22Rv1 (cell line): ENCODE data around the gene MT1X.

Experiments used
- H3K27ac ChIP-seq: fragments of 450-650 bp; 2 replicates; pipeline ENCODE4 v1.5.1; 2017
- ZFX ChIP-seq: fragments of 450-650 bp; IDR thresholded peaks from 2 replicates; pipeline ENCODE4 v1.6.1; 2017; ENCODE audit warnings: antibody characterized with exemption, borderline replicate concordance
- TF ChIP-seq, protein P1 (sequence below): fragments of 450-650 bp; IDR thresholded peaks from 2 replicates; pipeline ENCODE4 v1.5.1; 2017; ENCODE audit warnings: mild to moderate bottlenecking

The MT1X gene

GRCh38 chr16:56722200-56722842 lies 40.1 kb downstream of the MT1X start:
- no peak for TF ChIP-seq ZFX
- TF ChIP-seq, protein P1, sequence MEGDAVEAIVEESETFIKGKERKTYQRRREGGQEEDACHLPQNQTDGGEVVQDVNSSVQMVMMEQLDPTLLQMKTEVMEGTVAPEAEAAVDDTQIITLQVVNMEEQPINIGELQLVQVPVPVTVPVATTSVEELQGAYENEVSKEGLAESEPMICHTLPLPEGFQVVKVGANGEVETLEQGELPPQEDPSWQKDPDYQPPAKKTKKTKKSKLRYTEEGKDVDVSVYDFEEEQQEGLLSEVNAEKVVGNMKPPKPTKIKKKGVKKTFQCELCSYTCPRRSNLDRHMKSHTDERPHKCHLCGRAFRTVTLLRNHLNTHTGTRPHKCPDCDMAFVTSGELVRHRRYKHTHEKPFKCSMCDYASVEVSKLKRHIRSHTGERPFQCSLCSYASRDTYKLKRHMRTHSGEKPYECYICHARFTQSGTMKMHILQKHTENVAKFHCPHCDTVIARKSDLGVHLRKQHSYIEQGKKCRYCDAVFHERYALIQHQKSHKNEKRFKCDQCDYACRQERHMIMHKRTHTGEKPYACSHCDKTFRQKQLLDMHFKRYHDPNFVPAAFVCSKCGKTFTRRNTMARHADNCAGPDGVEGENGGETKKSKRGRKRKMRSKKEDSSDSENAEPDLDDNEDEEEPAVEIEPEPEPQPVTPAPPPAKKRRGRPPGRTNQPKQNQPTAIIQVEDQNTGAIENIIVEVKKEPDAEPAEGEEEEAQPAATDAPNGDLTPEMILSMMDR = no peak
- no peak overlapping the region for H3K27ac ChIP-seq

DNA sequence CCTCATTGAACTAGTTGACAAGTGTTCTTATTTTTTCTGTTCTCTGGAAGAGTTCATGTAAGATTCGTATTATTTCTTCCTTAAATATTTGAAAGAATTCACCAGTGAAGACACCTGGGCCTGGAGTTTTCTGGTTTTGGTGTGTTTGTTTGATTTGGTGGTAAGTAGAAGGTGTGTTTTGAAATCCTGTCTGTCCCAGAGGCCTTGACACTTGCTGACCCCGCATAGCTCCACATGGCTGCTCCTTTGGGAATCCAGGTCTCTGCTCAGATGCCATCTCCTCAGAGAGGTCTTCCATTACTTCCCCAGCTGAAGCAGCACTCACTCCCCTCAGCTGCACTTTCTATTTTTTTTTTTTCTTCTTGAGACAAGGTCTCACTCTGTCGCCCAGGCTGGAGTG lies 41.9 kb downstream of the MT1X start:
- TF ChIP-seq, protein P1 = no peak
- TF ChIP-seq ZFX = no peak

DNA sequence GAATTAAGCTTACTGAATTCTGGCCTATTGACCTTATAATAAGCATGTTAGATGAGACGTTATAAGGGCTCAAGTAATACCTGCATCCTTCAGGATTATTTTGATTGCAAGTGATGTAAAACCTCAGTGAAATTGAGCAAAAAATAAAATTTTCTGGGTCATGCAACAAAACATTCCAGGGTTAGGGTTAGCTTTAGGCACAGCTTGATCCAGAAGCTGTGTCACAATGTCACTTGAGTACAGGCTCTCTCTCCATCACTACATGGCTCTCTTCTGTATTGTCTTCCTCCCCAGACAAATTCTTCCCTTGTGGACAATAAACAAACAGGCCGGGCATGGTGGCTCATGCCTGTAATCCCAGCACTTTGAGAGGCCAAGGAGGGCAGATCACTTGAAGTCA lies 44.0 kb downstream of the MT1X start:
- no peak overlapping the region for H3K27ac ChIP-seq
- TF ChIP-seq, protein P1 = no peak
- TF ChIP-seq ZFX = no peak

More for the DNA sequence above, 41.9 kb downstream of the MT1X start:
- H3K27ac ChIP-seq = no peak overlapping the region

DNA sequence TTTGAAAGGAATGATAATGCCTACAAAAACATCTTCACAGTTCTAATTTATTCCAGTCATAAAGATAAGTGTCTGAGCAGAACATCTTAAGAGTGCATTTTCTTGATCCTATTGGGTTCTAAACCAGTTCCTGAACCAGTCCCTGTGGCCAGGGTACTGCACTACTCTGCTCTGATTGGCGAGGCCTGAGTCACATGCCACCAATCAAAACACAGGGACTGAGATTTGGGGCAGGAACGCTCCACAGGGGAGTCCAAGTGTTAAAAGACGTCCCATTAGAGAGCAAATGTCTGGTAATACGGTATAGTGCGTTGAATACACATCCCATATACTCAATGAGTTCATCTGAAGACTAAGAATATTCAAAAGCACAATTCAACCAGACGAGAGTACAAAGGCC lies 44.7 kb downstream of the MT1X start:
- no peak overlapping the region for H3K27ac ChIP-seq
- TF ChIP-seq, protein P1 = no peak
- TF ChIP-seq ZFX = no peak

DNA sequence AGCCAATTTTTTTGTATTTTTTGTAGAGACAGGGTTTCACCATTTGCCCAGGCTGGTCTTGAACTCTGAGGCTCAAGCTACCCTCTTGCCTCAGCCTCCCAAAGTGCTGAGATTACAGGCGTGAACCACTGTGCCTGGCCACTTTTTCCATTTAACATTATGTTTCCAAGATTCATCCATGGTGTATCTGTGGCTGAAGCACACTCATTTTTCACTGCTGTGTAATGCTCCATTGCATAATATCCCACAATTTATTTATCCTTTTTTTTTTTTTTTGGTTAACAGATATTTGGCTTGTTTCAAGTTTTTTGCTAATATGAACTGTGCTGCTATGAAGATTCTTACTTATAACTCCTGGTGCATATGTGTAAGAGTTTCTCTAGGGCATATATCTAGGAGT lies 45.8 kb downstream of the MT1X start:
- no peak overlapping the region for H3K27ac ChIP-seq
- TF ChIP-seq ZFX = no peak
- TF ChIP-seq, protein P1 = no peak

GRCh38 chr16:56728980-56729734 lies 46.9 kb downstream of the MT1X start:
- TF ChIP-seq ZFX = no peak
- TF ChIP-seq, protein P1 = no peak
- H3K27ac ChIP-seq = peak overlapping the region; percentile 56
